ENCODE data around the gene MARCHF3.
"Not testable (repeated sequence)": the region's sequence is repeated elsewhere in the genome, so short reads cannot be mapped to it uniquely, and the experiment has no call there.

MARCHF3 gene

GRCh38 chr5:127011153-127011552, 19.2 kb downstream of the MARCHF3 start:
- DNase-seq: no peak

GRCh38 chr5:127010362-127010761, 20.0 kb downstream of the MARCHF3 start:
- no peak for DNase-seq

- no peak for DNase-seq
Measured at GRCh38 chr5:127009784-127010183, 20.6 kb downstream of the MARCHF3 start.

GRCh38 chr5:127008300-127008975, 21.9 kb downstream of the MARCHF3 start:
- DNase-seq: no peak

GRCh38 chr5:127007522-127007921, 22.8 kb downstream of the MARCHF3 start:
- no peak for DNase-seq

GRCh38 chr5:127006744-127007143, 23.6 kb downstream of the MARCHF3 start:
- DNase-seq: no peak

- not testable (repeated sequence) for DNase-seq
Measured at GRCh38 chr5:127005282-127005681, 25.1 kb downstream of the MARCHF3 start.

GRCh38 chr5:127004721-127005120, 25.6 kb downstream of the MARCHF3 start:
- DNase-seq: no peak

- DNase-seq: no peak
Measured at GRCh38 chr5:127003798-127004495, 26.4 kb downstream of the MARCHF3 start.

GRCh38 chr5:127002390-127002789, 28.0 kb downstream of the MARCHF3 start:
- no peak for DNase-seq

GRCh38 chr5:127001621-127002296, 28.6 kb downstream of the MARCHF3 start:
- no peak for DNase-seq

GRCh38 chr5:126998895-126999570, 31.3 kb downstream of the MARCHF3 start:
- no peak for DNase-seq

- no peak for DNase-seq
Measured at GRCh38 chr5:126998201-126998631, 32.1 kb downstream of the MARCHF3 start.

GRCh38 chr5:126995689-126996088, 34.7 kb downstream of the MARCHF3 start:
- DNase-seq: no peak

GRCh38 chr5:126995039-126995438, 35.3 kb downstream of the MARCHF3 start:
- DNase-seq: no peak

GRCh38 chr5:126994485-126994884, 35.9 kb downstream of the MARCHF3 start:
- no peak for DNase-seq

GRCh38 chr5:126988021-126988569, 42.3 kb downstream of the MARCHF3 start:
- DNase-seq: peak; percentile 64

- no peak for DNase-seq
Measured at GRCh38 chr5:126987271-126987899, 43.0 kb downstream of the MARCHF3 start.

- DNase-seq: no peak
Measured at GRCh38 chr5:126984632-126985031, 45.7 kb downstream of the MARCHF3 start.

GRCh38 chr5:126983874-126984266, 46.5 kb downstream of the MARCHF3 start:
- no peak for DNase-seq

- no peak for DNase-seq
Measured at GRCh38 chr5:126982926-126983873, 47.2 kb downstream of the MARCHF3 start.
